NCI-H2196 treated with DMSO at 0.1 percent for 48 hours (cell line): ENCODE measurements around the gene CBX8.
"Not testable (repeated sequence)": the region's sequence is repeated elsewhere in the genome, so short reads cannot be mapped to it uniquely, and the experiment has no call there.

Experiments used
- DNase-seq: peaks from one replicate; lab custom pipeline; 2025; ENCODE audit not compliant: unreplicated experiment; lab: John Stamatoyannopoulos, UW

CBX8 gene

GRCh38 chr17:79781736-79782575 is 14.9 kb downstream of the CBX8 start:
- no peak for DNase-seq

GRCh38 chr17:79781012-79781650 is 15.7 kb downstream of the CBX8 start:
- no peak for DNase-seq

GRCh38 chr17:79779661-79780365 is 17.1 kb downstream of the CBX8 start:
- DNase-seq, result no peak

GRCh38 chr17:79779084-79779529 is 17.8 kb downstream of the CBX8 start:
- no peak for DNase-seq

- no peak for DNase-seq
Observed at GRCh38 chr17:79778504-79779083, 18.3 kb downstream of the CBX8 start.

- peak; percentile 80 for DNase-seq
Observed at GRCh38 chr17:79777894-79778503, 18.9 kb downstream of the CBX8 start, which contains the start of gene CBX2. Gene CBX2 (plus strand): TSS chr17:79778148. CDS start chr17:79778236, 88 bp downstream.

- peak; percentile 56 for DNase-seq
Observed at GRCh38 chr17:79777120-79777893, 19.6 kb downstream of the CBX8 start.

- no peak for DNase-seq
Observed at GRCh38 chr17:79776376-79777119, 20.3 kb downstream of the CBX8 start.

- DNase-seq, result no peak
Observed at GRCh38 chr17:79775632-79776031, 21.2 kb downstream of the CBX8 start.

GRCh38 chr17:79774561-79774975 is 22.3 kb downstream of the CBX8 start:
- no peak for DNase-seq

GRCh38 chr17:79772726-79773125 is 24.2 kb downstream of the CBX8 start:
- DNase-seq, result not testable (repeated sequence)

GRCh38 chr17:79771276-79771675 is 25.6 kb downstream of the CBX8 start:
- no peak for DNase-seq

- DNase-seq, result no peak
Observed at GRCh38 chr17:79769570-79770506, 27.0 kb downstream of the CBX8 start.

GRCh38 chr17:79765708-79766107 is 31.2 kb downstream of the CBX8 start:
- DNase-seq, result no peak

- DNase-seq, result no peak
Observed at GRCh38 chr17:79761894-79762589, 34.8 kb downstream of the CBX8 start.

- DNase-seq, result no peak
Observed at GRCh38 chr17:79760197-79760906, 36.5 kb downstream of the CBX8 start.

- no peak for DNase-seq
Observed at GRCh38 chr17:79758271-79758670, 38.6 kb downstream of the CBX8 start.
